ENCODE data around the gene ZNF423.

ZNF423 gene

GRCh38 chr16:49849037-49849753 lies 6.7 kb downstream of the ZNF423 start:
- no peak for DNase-seq (ENCODE audit: low spot score)

GRCh38 chr16:49848530-49848929 lies 7.4 kb downstream of the ZNF423 start:
- DNase-seq (ENCODE audit: low spot score): no peak

GRCh38 chr16:49846800-49847199 lies 9.1 kb downstream of the ZNF423 start:
- no peak for DNase-seq (ENCODE audit: low spot score)

GRCh38 chr16:49844359-49844758 lies 11.6 kb downstream of the ZNF423 start:
- no peak for DNase-seq (ENCODE audit: low spot score)

- DNase-seq (ENCODE audit: low spot score): no peak
These were observed 12.2 kb downstream of the ZNF423 start for GRCh38 chr16:49843758-49844157.

- DNase-seq (ENCODE audit: low spot score): no peak
These were observed 12.9 kb downstream of the ZNF423 start for GRCh38 chr16:49842972-49843371.

GRCh38 chr16:49839017-49839825 lies 16.7 kb downstream of the ZNF423 start:
- DNase-seq (ENCODE audit: low spot score): no peak

- no peak for DNase-seq (ENCODE audit: low spot score)
These were observed 17.4 kb downstream of the ZNF423 start for GRCh38 chr16:49838441-49839016.

- no peak for DNase-seq (ENCODE audit: low spot score)
These were observed 18.1 kb downstream of the ZNF423 start for GRCh38 chr16:49837688-49838410.

GRCh38 chr16:49836668-49837067 lies 19.2 kb downstream of the ZNF423 start:
- no peak for DNase-seq (ENCODE audit: low spot score)

- DNase-seq (ENCODE audit: low spot score): no peak
These were observed 19.7 kb downstream of the ZNF423 start for GRCh38 chr16:49836218-49836617.

- DNase-seq (ENCODE audit: low spot score): peak; percentile 52
These were observed 20.6 kb downstream of the ZNF423 start for GRCh38 chr16:49835161-49835777.

GRCh38 chr16:49834531-49835151 lies 21.3 kb downstream of the ZNF423 start:
- peak; percentile 84 for DNase-seq (ENCODE audit: low spot score)

- DNase-seq (ENCODE audit: low spot score): no peak
These were observed 21.9 kb downstream of the ZNF423 start for GRCh38 chr16:49833796-49834530.

GRCh38 chr16:49833085-49833484 lies 22.8 kb downstream of the ZNF423 start:
- DNase-seq (ENCODE audit: low spot score): no peak

- no peak for DNase-seq (ENCODE audit: low spot score)
These were observed 23.7 kb downstream of the ZNF423 start for GRCh38 chr16:49832177-49832576.

GRCh38 chr16:49830873-49831272 lies 25.0 kb downstream of the ZNF423 start:
- DNase-seq (ENCODE audit: low spot score): no peak

GRCh38 chr16:49828533-49829267 lies 27.2 kb downstream of the ZNF423 start:
- no peak for DNase-seq (ENCODE audit: low spot score)

- no peak for DNase-seq (ENCODE audit: low spot score)
These were observed 28.0 kb downstream of the ZNF423 start for GRCh38 chr16:49827805-49828438.

Data from SK-N-DZ (cell line).